ENCODE results near the gene ZC3H12A. TPM values are rescaled to one million over a fixed set of nuclear protein-coding genes. Genes with fewer than 3 reads are reported as not detected.

ZC3H12A gene
- total RNA-seq, 2 donors from 2014 or later = 166 to 170 TPM

DNA sequence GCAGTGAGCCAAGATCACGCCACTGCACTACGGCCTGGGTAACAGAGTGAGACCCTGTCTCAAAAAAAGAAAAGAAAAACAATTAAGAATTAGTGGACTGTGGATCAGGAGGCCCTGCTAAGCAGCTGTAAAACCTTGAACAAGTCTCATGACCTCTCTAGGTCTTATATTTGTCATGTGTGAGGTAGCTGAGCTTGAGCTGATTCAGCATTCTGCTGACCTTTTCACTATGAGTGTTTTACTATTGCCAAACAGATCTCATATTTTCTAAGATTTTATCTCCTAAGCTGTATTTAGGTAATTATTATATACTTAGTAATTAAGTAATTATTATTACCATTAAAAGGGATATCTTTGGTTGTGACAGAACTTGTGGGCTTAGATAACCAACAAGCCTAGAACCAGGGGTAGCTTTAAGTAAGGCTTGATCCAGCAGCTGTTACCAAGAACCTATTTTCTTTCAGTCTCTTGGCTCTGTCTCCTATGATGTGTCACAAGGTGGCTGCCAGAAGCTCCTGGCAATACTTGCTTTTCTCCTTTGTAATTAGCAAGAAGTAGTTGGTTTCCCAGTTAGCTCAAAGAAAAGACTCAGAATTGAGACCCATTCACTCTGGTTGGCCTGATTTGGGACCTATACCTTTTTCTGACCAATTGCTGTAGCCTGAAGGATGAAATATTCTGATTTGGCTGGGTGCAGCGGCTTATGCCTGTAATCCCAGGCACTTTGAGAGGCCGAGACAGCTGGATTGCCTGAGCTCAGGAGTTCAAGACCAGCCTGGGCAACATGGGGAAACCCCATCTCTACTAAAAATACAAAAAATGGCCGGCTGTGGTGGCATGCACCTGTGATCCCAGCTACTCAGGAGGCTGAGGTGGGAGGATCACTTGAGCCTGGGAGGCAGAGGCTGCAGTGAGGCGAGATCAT, 8.5 kb upstream of the ZC3H12A start:
- DNase-seq (no peak), ATAC-seq (no peak)
- Mint-ChIP-seq H3K4me1 (peaks cover 5% of the 10 kb centered on the region), H3K27ac (peak overlapping the region; percentile 81), H3K4me3 (no peak overlapping the region), H3K27me3 (no peaks in the 10 kb centered on the region), H3K36me3 (ENCODE audit: low read depth) (no peaks in the 10 kb centered on the region)
- H3K9me3 ChIP-seq (ENCODE audit: control insufficient read depth, low read length, poor library complexity, severe bottlenecking) = no peaks in the 10 kb centered on the region

DNA sequence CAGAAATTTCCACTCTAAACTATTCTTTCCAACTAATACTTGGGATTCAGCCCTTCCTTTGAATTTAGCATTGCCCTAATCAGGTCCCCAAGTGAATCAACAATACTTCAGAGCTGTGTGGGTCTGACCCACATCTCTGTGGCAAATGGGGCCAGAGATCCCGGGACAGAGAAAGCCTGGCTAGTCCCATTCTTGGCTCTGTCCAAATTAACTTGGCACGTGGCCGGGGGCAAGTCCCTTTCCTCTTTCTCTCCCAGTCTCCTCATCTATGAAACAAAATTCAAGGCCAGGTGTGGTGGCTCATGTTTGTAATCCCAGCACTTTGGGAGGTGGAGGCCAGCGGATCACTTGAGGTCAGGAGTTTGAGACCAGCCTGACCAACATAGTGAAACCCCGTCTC, 6.3 kb upstream of the ZC3H12A start:
- Mint-ChIP-seq H3K4me1 (peaks cover 22% of the 10 kb centered on the region), H3K27ac (no peak overlapping the region), H3K4me3 (no peak overlapping the region), H3K27me3 (no peaks in the 10 kb centered on the region), H3K36me3 (ENCODE audit: low read depth) (no peaks in the 10 kb centered on the region)
- H3K9me3 ChIP-seq (ENCODE audit: control insufficient read depth, low read length, poor library complexity, severe bottlenecking) = no peaks in the 10 kb centered on the region
- ATAC-seq = no peak
- DNase-seq = no peak

DNA sequence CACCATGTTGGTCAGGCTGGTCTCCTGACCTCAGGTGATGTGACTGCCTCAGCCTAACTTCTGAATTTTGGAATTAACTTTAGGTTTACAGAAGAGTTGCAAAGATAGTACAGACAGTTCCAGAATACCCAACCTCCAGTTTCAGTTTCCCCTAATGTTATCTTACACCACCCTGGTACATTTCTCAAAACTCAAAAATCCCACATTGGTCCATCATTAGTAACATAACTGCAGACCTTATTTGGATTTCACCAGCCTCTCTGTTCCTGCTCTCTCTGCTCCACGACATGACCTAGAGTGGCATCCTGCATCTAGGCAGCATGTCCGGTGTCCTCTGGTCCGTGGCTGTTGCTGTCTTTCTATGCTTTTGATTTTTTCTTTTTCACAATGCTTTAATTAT, 5.0 kb upstream of the ZC3H12A start:
- ATAC-seq (no peak), DNase-seq (no peak)
- Mint-ChIP-seq H3K27me3 (no peaks in the 10 kb centered on the region), H3K4me3 (peak overlapping the region; percentile 47), H3K27ac (peak overlapping the region; percentile 45), H3K4me1 (peaks cover 29% of the 10 kb centered on the region), H3K36me3 (ENCODE audit: low read depth) (no peaks in the 10 kb centered on the region)
- H3K9me3 ChIP-seq (ENCODE audit: control insufficient read depth, low read length, poor library complexity, severe bottlenecking) = no peaks in the 10 kb centered on the region

DNA sequence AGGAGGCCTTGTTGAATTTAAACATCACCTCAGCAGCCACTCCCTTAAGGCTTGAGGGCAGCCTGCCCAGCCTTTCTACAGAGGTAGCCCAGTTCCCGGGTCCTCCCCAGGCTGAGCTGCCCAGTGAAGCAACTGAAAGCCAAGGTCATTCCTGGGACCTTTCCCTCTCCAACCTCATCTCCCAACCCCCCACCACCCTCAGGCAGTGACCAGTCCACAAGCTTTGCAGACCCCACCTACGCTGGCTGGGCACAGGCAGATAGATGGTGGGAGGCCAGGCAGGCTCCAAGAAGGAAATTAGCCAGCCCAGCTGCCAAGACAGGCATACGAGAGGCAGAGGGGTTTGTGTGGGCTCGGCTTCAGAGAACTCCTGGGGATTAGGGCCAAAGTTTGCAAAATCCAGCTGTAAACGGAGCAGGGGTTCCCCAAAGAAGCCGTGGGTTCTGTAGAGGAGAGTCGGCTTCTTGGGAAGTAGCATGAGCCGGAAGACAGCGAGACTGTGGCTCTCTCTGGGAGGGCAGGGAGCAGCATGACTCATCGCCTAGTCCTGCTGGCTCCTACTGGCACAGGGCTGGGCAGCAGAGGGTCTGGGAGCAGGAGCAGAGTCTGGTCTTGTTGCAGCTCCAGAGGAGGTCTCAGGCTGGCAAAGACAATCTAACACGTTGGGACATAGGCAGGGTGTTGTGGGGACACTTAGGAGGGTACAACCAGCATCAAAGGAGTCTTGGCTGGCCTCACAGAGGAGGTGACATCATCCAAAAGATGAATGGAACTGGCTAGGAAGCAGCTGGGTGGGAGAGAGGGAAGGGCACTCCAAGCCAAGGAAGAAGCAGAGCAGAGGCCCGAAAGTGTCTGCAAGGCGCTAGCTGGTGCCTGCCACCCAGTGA, 2.8 kb upstream of the ZC3H12A start:
- ATAC-seq (no peak), DNase-seq (no peak)
- Mint-ChIP-seq H3K4me3 (peak overlapping the region; percentile 12), H3K4me1 (peaks cover 37% of the 10 kb centered on the region), H3K36me3 (ENCODE audit: low read depth) (peaks cover 5% of the 10 kb centered on the region), H3K27ac (peak overlapping the region; percentile 99), H3K27me3 (no peaks in the 10 kb centered on the region)
- no peaks in the 10 kb centered on the region for H3K9me3 ChIP-seq (ENCODE audit: control insufficient read depth, low read length, poor library complexity, severe bottlenecking)

DNA sequence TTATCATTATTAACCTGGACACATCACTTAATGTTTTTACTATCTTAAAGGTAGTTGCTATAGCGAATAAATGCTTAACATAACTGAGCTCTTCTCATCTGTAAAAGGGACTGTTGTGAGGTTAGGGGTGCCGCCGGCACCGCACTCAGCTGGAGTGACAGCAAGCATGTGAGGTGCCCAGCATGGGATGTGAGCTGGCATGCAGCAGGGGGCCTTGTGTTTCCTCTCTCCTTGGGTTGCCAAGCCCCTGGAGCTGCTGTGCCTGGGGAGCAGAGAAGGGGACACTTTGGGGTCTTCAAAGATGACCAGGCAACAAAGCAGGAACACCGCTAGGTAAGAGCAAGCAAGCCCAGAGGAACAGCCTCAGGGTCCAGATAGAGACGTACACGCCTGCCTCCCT, 2.1 kb upstream of the ZC3H12A start:
- Mint-ChIP-seq H3K27me3 (no peaks in the 10 kb centered on the region), H3K36me3 (ENCODE audit: low read depth) (peaks cover 7% of the 10 kb centered on the region), H3K4me1 (peaks cover 40% of the 10 kb centered on the region), H3K27ac (peak overlapping the region; percentile 99), H3K4me3 (no peak overlapping the region)
- ATAC-seq (no peak), DNase-seq (no peak)
- H3K9me3 ChIP-seq (ENCODE audit: control insufficient read depth, low read length, poor library complexity, severe bottlenecking) = no peaks in the 10 kb centered on the region

DNA sequence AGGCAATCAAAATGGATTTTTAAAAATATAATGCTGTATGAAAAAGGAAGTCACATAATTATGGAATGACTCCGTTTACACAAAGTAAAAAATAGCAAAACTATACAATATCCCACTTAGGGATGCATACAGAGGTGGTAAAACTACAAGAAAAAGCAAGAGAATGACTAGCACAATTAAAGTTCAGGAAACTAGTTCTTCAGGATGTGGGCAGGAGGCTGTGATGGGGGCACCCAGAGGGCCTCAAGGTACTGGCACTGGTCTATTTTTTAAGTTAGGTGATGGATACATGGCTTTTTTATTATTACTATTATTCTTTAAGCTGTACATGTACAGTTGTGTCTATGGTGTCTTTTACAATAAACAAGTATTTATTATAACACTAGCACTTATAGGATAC, 1.4 kb upstream of the ZC3H12A start:
- H3K9me3 ChIP-seq (ENCODE audit: control insufficient read depth, low read length, poor library complexity, severe bottlenecking) = no peaks in the 10 kb centered on the region
- Mint-ChIP-seq H3K4me1 (peaks cover 43% of the 10 kb centered on the region), H3K27me3 (no peaks in the 10 kb centered on the region), H3K4me3 (peak overlapping the region; percentile 97), H3K36me3 (ENCODE audit: low read depth) (peaks cover 7% of the 10 kb centered on the region), H3K27ac (peak overlapping the region; percentile 99)
- ATAC-seq (no peak), DNase-seq (no peak)

DNA sequence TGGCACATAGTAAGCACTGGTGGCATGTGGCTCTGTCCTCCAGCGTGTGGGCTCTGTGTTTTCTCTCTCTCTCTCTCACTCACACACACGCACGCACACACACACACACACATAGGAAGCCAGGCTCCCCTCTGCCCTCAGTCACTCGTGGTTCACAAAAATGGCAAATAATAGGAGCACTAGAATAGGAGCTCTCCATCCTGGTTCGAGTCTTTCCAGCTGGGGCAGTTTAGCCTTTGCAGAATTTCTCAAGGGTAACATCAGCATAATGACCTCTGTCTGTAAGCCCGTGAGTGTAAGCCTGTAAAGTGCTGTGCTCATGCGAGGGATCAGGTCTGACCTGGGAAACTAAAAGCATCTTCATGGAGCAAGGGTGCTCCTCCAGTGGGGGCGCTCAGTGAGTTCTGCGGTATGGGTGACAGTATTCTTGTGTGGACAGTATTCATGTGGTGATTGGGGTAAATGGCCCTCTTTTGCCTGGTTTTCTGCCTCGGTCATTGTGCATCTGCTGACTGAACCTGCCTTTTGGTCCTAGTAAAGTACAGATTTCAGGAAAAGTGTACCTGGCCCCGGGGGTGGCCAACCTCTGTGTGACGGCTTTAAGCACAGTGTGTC, 842 bp upstream of the ZC3H12A start:
- Mint-ChIP-seq H3K27me3 (no peaks in the 10 kb centered on the region), H3K4me1 (peaks cover 47% of the 10 kb centered on the region), H3K36me3 (ENCODE audit: low read depth) (peaks cover 7% of the 10 kb centered on the region), H3K4me3 (peak overlapping the region; percentile 97), H3K27ac (peak overlapping the region; percentile 99)
- DNase-seq (peak in 1 of 3 donors; percentile 33), ATAC-seq (peak; percentile 16)
- no peaks in the 10 kb centered on the region for H3K9me3 ChIP-seq (ENCODE audit: control insufficient read depth, low read length, poor library complexity, severe bottlenecking)

DNA sequence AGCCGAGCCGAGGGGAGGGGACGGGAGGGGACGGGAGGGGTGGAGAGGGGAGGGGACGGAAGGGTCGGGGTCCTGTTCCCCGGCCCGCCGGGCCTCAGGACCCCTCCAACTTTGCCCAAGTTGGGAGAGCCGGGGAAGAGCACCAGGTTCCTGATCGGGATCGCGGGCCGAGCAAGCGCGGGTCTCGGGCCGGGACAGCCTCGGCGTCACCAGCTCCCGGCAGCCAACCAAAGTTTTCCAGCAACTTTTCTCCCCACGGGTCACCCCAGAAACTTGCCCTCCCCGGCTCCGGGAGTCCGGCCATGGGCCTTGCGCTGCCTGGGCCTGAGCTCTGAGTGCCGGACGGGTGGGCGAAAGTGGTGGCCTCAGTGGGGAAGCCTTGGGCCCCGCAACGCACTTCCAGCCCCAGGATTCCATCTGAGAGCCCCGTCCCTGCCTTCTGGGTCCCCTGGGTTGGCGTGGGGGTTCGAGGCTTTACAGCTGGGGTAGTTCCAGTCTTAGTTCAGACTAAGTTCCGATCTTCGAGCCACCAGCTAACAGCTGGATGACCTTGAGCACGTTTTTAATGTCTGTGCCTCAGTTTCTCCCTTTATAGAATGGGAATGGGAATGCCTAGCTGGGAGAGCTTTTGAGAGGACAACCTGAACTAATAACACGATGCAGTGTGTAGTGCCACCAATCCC, 458 bp downstream of the ZC3H12A start:
- ATAC-seq = no peak
- peaks cover 7% of the 10 kb centered on the region for H3K36me3 Mint-ChIP-seq (ENCODE audit: low read depth)
- no peaks in the 10 kb centered on the region for H3K9me3 ChIP-seq (ENCODE audit: control insufficient read depth, low read length, poor library complexity, severe bottlenecking)
- no peaks in the 10 kb centered on the region for H3K27me3 Mint-ChIP-seq
- no peak for DNase-seq
- H3K4me1 Mint-ChIP-seq = peaks cover 53% of the 10 kb centered on the region
- H3K27ac Mint-ChIP-seq = peak overlapping the region; percentile 99
- H3K4me3 Mint-ChIP-seq = peak overlapping the region; percentile 97

DNA sequence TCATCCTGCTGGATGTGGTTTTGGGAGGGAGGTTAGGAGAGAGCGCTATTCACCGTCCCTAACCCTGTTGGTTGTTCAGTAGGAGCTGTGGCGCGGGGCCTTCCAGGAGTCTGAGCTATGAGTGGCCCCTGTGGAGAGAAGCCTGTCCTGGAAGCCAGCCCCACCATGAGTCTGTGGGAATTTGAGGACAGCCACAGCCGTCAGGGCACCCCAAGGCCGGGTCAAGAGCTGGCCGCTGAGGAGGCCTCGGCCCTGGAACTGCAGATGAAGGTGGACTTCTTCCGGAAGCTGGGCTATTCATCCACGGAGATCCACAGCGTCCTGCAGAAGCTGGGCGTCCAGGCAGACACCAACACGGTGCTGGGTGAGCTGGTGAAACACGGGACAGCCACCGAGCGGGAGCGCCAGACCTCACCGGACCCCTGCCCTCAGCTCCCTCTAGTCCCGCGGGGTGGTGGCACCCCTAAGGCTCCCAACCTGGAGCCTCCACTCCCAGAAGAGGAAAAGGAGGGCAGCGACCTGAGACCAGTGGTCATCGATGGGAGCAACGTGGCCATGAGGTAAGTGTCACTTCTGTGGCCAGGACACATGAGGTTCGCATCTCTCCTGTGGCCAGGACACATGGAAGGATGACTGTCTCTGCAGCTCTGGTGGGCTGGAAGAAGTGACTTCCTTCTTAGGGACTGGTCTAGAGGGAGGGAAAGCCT, 1.2 kb downstream of the ZC3H12A start:
- H3K27ac Mint-ChIP-seq = peak overlapping the region; percentile 99
- no peaks in the 10 kb centered on the region for H3K9me3 ChIP-seq (ENCODE audit: control insufficient read depth, low read length, poor library complexity, severe bottlenecking)
- peak overlapping the region; percentile 97 for H3K4me3 Mint-ChIP-seq
- H3K4me1 Mint-ChIP-seq = peaks cover 52% of the 10 kb centered on the region
- no peaks in the 10 kb centered on the region for H3K27me3 Mint-ChIP-seq
- DNase-seq = no peak
- H3K36me3 Mint-ChIP-seq (ENCODE audit: low read depth) = peaks cover 7% of the 10 kb centered on the region
- no peak for ATAC-seq

DNA sequence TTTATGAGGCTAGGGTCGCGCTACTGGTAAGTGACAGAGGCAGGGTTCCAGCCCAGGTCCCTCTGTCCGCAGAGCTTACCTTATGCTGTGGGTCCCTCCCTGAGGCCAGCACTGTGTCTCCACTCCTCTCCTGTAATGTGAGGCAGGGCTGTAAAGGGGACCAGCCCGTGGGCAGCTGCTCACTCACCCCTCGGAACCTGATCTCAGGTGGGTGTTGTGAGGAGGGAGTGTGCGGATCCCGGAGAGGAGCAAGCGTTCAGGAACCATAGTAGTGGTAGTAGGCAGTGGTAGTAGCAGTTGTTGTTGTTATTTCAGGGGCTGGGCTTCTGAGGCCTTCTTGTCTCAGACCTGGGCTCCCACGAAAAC, 1.7 kb downstream of the ZC3H12A start:
- no peaks in the 10 kb centered on the region for H3K9me3 ChIP-seq (ENCODE audit: control insufficient read depth, low read length, poor library complexity, severe bottlenecking)
- H3K27me3 Mint-ChIP-seq = no peaks in the 10 kb centered on the region
- peaks cover 52% of the 10 kb centered on the region for H3K4me1 Mint-ChIP-seq
- ATAC-seq = no peak
- peak overlapping the region; percentile 97 for H3K4me3 Mint-ChIP-seq
- peak overlapping the region; percentile 99 for H3K27ac Mint-ChIP-seq
- H3K36me3 Mint-ChIP-seq (ENCODE audit: low read depth) = peaks cover 7% of the 10 kb centered on the region
- no peak for DNase-seq

DNA sequence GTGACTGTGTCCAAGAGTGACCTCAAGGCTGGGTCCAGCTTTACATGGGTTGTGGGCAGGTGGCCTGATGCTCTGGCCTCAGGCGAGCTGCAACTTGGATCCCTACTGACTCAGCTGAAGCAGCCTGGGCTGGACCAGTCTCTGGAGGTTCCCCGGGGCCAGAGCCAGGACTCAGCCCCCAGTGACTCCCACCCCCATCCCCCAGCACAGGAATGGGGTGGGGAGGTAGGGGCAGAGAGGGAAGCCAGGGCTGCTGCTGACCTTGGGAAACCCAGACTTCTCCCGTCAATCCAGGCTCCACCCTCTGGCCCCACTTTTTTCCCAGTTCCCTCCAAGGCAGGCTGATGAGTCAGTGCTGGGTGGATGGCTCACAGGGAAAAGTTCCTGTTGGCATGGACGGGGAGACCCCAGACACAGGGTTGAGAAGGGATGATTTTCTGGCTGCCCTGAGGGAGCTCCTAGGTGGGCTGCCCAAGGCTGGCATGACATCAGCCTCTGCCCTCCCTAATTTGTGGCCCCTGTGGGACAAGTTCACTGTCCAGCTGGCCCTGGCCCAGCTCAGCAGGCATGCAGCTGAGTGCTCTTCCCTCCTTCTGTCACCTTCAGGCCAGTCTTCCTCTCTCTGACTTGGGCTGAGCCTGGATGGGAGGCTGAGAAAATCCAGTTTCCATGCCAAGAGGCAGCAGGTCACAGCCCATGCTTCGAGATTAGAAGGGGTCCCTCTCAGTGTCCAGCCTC, 2.2 kb downstream of the ZC3H12A start:
- no peaks in the 10 kb centered on the region for H3K27me3 Mint-ChIP-seq
- ATAC-seq = no peak
- no peaks in the 10 kb centered on the region for H3K9me3 ChIP-seq (ENCODE audit: control insufficient read depth, low read length, poor library complexity, severe bottlenecking)
- peak overlapping the region; percentile 99 for H3K27ac Mint-ChIP-seq
- H3K4me3 Mint-ChIP-seq = peak overlapping the region; percentile 97
- H3K36me3 Mint-ChIP-seq (ENCODE audit: low read depth) = peaks cover 7% of the 10 kb centered on the region
- no peak for DNase-seq
- H3K4me1 Mint-ChIP-seq = peaks cover 53% of the 10 kb centered on the region
